ENCODE data around the gene ATG5. TPM values are rescaled to one million over a fixed set of nuclear protein-coding genes. Genes with fewer than 3 reads are reported as not detected.
A peak's percentile ranks its signal among the peaks of the same experiment; 100 is the strongest.
"Not testable (repeated sequence)": the region's sequence is repeated elsewhere in the genome, so short reads cannot be mapped to it uniquely, and the experiment has no call there.

The ATG5 gene
- total RNA-seq, 1 donor from 2014 or later = 40.8 TPM

DNA sequence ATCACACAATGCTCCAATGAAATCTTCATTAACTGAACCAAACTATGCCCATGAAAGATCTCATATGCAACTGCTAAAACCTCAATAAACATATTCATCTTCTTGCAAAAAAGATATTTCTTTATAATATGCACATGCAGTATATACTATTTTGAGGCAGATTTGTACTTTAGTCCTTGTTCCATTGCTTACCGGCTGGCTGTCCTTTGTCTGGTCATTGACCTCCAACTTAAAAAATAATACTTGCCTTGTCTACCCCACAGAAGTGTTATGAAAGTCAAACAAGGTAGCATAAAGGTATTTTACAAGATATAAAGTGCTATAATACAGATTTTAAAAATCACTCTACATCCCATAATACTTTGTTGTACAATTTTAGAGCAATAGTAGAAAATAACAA is 88.3 kb downstream of the ATG5 start:
- H3K4me3 Mint-ChIP-seq (ENCODE audit: low read depth) = no peak overlapping the region
- TF ChIP-seq, protein P1, sequence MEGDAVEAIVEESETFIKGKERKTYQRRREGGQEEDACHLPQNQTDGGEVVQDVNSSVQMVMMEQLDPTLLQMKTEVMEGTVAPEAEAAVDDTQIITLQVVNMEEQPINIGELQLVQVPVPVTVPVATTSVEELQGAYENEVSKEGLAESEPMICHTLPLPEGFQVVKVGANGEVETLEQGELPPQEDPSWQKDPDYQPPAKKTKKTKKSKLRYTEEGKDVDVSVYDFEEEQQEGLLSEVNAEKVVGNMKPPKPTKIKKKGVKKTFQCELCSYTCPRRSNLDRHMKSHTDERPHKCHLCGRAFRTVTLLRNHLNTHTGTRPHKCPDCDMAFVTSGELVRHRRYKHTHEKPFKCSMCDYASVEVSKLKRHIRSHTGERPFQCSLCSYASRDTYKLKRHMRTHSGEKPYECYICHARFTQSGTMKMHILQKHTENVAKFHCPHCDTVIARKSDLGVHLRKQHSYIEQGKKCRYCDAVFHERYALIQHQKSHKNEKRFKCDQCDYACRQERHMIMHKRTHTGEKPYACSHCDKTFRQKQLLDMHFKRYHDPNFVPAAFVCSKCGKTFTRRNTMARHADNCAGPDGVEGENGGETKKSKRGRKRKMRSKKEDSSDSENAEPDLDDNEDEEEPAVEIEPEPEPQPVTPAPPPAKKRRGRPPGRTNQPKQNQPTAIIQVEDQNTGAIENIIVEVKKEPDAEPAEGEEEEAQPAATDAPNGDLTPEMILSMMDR (IDR thresholded peaks at IDR 0.05; ENCODE audit: unreplicated experiment) = no peak
- no peaks in the 10 kb centered on the region for H3K4me1 Mint-ChIP-seq (ENCODE audit: low read depth)

GRCh38 chr6:106229876-106230445 is 95.6 kb downstream of the ATG5 start:
- Mint-ChIP-seq H3K9me3 (ENCODE audit: low read depth) (peaks cover 29% of the 10 kb centered on the region), H3K4me1 (ENCODE audit: low read depth) (peaks cover 20% of the 10 kb centered on the region), H3K36me3 (ENCODE audit: insufficient read depth) (peaks cover 48% of the 10 kb centered on the region)
- H3K27me3 Mint-ChIP-seq; H3K27ac Mint-ChIP-seq; DNase-seq (ENCODE audit: low spot score, unreplicated experiment); H3K4me3 Mint-ChIP-seq (ENCODE audit: low read depth): not testable (repeated sequence)

More for the DNA sequence above, 88.3 kb downstream of the ATG5 start:
- H3K27me3 Mint-ChIP-seq = no peaks in the 10 kb centered on the region
- H3K27ac Mint-ChIP-seq = no peak overlapping the region
- H3K36me3 Mint-ChIP-seq (ENCODE audit: insufficient read depth) = peaks cover 41% of the 10 kb centered on the region
- H3K9me3 Mint-ChIP-seq (ENCODE audit: low read depth) = peaks cover 14% of the 10 kb centered on the region
- no peak for DNase-seq (ENCODE audit: low spot score, unreplicated experiment)

GRCh38 chr6:106227612-106228507 is 97.7 kb downstream of the ATG5 start:
- H3K36me3 Mint-ChIP-seq (ENCODE audit: insufficient read depth) = peaks cover 38% of the 10 kb centered on the region
- no peak for DNase-seq (ENCODE audit: low spot score, unreplicated experiment)
- no peak overlapping the region for H3K27ac Mint-ChIP-seq
- no peak overlapping the region for H3K4me3 Mint-ChIP-seq (ENCODE audit: low read depth)
- TF ChIP-seq, protein P1 (IDR thresholded peaks at IDR 0.05; ENCODE audit: unreplicated experiment) = no peak
- H3K4me1 Mint-ChIP-seq (ENCODE audit: low read depth) = peaks cover 20% of the 10 kb centered on the region
- H3K9me3 Mint-ChIP-seq (ENCODE audit: low read depth) = peaks cover 23% of the 10 kb centered on the region
- H3K27me3 Mint-ChIP-seq = no peaks in the 10 kb centered on the region

DNA sequence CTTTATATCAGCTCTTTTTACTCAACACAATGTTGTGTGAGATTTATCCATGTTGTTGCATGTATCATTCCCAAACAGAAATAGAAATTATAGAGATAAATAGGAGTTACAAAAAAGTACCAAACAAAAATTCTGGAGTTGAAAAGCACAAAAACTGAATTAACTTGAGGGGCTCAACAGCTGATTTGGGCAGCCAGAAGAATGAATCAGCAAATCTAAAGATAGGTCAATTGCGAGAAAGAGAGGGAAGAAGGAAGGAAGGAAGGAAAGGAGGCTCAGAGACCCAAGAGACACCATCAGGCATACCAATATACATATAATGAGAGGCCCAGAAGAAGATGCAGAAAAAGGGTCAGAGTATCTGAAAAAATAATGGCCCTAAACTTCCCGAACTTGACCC is 98.9 kb downstream of the ATG5 start:
- Mint-ChIP-seq H3K9me3 (ENCODE audit: low read depth) (peaks cover 23% of the 10 kb centered on the region), H3K27ac (no peak overlapping the region), H3K4me3 (ENCODE audit: low read depth) (no peak overlapping the region), H3K36me3 (ENCODE audit: insufficient read depth) (peaks cover 37% of the 10 kb centered on the region), H3K4me1 (ENCODE audit: low read depth) (peaks cover 20% of the 10 kb centered on the region), H3K27me3 (no peaks in the 10 kb centered on the region)
- DNase-seq (ENCODE audit: low spot score, unreplicated experiment) = no peak
- TF ChIP-seq, protein P1 (IDR thresholded peaks at IDR 0.05; ENCODE audit: unreplicated experiment) = no peak

DNA sequence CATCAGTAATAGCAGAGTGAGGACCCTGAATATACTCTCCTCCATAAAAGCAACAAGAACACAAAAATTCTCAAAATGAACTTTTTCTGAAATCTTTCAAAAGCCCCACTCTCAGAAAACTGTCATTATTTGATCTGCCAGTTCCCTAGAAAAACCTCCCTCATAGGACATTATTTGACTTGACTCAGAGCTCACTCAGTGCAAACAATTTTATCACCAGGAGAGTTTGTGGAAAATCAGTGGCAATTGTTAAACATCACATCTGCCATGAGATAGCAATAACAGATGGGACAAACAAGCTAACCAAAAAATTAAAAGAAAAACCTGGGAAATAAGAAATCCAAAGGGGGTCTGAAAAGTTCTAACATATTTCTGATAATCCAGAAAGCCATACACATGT is 100.0 kb downstream of the ATG5 start:
- TF ChIP-seq, protein P1 (IDR thresholded peaks at IDR 0.05; ENCODE audit: unreplicated experiment) = no peak
- peak overlapping the region; percentile 62 for H3K27ac Mint-ChIP-seq

More for the DNA sequence above, 100.0 kb downstream of the ATG5 start:
- Mint-ChIP-seq H3K36me3 (ENCODE audit: insufficient read depth) (peaks cover 33% of the 10 kb centered on the region), H3K4me1 (ENCODE audit: low read depth) (peaks cover 21% of the 10 kb centered on the region), H3K4me3 (ENCODE audit: low read depth) (no peak overlapping the region), H3K9me3 (ENCODE audit: low read depth) (peaks cover 23% of the 10 kb centered on the region), H3K27me3 (no peaks in the 10 kb centered on the region)
- no peak for DNase-seq (ENCODE audit: low spot score, unreplicated experiment)
